ENCODE data around the gene NEBL. TPM values are rescaled to one million over a fixed set of nuclear protein-coding genes. Genes with fewer than 3 reads are reported as not detected.

The NEBL gene, protein sequence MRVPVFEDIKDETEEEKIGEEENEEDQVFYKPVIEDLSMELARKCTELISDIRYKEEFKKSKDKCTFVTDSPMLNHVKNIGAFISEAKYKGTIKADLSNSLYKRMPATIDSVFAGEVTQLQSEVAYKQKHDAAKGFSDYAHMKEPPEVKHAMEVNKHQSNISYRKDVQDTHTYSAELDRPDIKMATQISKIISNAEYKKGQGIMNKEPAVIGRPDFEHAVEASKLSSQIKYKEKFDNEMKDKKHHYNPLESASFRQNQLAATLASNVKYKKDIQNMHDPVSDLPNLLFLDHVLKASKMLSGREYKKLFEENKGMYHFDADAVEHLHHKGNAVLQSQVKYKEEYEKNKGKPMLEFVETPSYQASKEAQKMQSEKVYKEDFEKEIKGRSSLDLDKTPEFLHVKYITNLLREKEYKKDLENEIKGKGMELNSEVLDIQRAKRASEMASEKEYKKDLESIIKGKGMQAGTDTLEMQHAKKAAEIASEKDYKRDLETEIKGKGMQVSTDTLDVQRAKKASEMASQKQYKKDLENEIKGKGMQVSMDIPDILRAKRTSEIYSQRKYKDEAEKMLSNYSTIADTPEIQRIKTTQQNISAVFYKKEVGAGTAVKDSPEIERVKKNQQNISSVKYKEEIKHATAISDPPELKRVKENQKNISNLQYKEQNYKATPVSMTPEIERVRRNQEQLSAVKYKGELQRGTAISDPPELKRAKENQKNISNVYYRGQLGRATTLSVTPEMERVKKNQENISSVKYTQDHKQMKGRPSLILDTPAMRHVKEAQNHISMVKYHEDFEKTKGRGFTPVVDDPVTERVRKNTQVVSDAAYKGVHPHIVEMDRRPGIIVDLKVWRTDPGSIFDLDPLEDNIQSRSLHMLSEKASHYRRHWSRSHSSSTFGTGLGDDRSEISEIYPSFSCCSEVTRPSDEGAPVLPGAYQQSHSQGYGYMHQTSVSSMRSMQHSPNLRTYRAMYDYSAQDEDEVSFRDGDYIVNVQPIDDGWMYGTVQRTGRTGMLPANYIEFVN
- 8.5 and 38.3 TPM in 2 replicates for total RNA-seq

DNA sequence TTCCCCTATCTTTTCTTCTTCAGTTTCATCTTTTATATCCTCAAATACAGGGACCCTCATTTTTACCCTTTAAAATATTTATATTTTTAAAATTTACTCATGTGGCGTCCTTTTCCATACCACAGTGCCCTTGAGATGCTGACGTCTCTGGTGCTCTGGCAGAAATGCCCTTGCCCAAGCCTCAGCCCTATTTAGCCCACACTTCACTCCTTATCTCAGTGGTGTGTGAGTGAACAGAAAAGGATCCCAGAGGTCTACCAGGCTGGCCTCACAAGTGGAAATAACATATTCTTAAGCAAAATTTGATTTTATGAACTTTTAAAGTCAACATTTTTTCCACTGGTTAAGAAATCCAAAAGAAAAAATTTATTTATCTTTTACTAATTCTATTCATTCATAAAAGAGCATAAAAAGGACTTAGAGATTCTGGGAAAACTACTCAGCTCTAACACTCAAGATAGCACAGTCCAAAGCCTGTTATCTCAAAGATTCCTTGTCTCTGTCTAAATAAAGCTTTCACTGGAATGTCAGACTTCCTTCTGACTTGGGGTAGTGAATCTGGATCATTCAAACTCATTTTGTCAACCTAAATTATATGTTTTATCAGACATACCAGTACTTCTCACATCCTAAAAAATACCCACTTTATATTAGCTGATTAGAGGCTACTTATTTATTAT is at the start of gene NEBL:
TSS of gene NEBL (minus strand) at position 166 of the 680 bp plus-strand sequence. CDS start at position 60, 106 bp downstream.

Data from nasal cavity respiratory epithelium epithelial cell of viscerocranial mucosa (primary cell).